ENCODE measurements around the gene BRAT1.

The BRAT1 gene

GRCh38 chr7:2598154-2598823, 43.0 kb upstream of the BRAT1 start:
- no peak for DNase-seq (ENCODE audit: low spot score)
- no peak for TF ChIP-seq CTCF (IDR thresholded peaks at IDR 0.05; ENCODE audit: extremely low read depth, missing control alignments)

GRCh38 chr7:2597273-2597640, 41.9 kb upstream of the BRAT1 start:
- no peak for TF ChIP-seq CTCF (IDR thresholded peaks at IDR 0.05; ENCODE audit: extremely low read depth, missing control alignments)
- no peak for DNase-seq (ENCODE audit: low spot score)

GRCh38 chr7:2596464-2597272, 41.3 kb upstream of the BRAT1 start:
- no peak for DNase-seq (ENCODE audit: low spot score)
- TF ChIP-seq CTCF (IDR thresholded peaks at IDR 0.05; ENCODE audit: extremely low read depth, missing control alignments): no peak

GRCh38 chr7:2595258-2595860, 40.0 kb upstream of the BRAT1 start:
- DNase-seq (ENCODE audit: low spot score): no peak
- TF ChIP-seq CTCF (IDR thresholded peaks at IDR 0.05; ENCODE audit: extremely low read depth, missing control alignments): no peak

- TF ChIP-seq CTCF (IDR thresholded peaks at IDR 0.05; ENCODE audit: extremely low read depth, missing control alignments): no peak
- DNase-seq (ENCODE audit: low spot score): no peak
Observed at GRCh38 chr7:2594599-2594998, 39.3 kb upstream of the BRAT1 start.

- TF ChIP-seq CTCF (IDR thresholded peaks at IDR 0.05; ENCODE audit: extremely low read depth, missing control alignments): no peak
- DNase-seq (ENCODE audit: low spot score): no peak
Observed at GRCh38 chr7:2593036-2593727, 37.9 kb upstream of the BRAT1 start.
